SKM-1 treated with dmso at 0.1 percent for 144 hours (cell line): ENCODE measurements around the gene MYMK.
A peak's percentile ranks its signal among the peaks of the same experiment; 100 is the strongest.

Source experiments
- DNase-seq: peaks from one replicate; lab custom pipeline; 2025; ENCODE audit not compliant: unreplicated experiment; lab: John Stamatoyannopoulos, UW

The MYMK gene

DNA sequence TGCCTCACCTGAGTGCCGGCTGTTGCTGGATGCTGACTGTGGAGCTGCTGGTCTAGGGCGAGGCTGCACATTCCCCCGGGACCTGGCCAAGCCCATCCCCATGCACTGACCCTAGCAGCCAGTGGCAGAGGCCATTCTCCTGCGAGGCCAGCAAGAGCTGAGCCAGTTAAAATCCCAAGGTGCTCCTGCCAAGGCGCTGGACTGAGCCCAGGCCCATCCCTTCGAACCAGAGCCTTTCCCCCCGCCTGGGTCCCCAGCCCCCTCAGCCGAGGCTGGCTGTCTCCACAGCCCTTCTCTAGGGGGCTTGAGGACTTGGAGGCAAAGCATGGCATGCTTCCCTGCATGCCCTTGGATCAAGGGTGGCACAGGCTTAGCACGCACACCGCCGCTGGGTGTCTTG, 11.3 kb upstream of the MYMK start:
- no peak for DNase-seq

DNA sequence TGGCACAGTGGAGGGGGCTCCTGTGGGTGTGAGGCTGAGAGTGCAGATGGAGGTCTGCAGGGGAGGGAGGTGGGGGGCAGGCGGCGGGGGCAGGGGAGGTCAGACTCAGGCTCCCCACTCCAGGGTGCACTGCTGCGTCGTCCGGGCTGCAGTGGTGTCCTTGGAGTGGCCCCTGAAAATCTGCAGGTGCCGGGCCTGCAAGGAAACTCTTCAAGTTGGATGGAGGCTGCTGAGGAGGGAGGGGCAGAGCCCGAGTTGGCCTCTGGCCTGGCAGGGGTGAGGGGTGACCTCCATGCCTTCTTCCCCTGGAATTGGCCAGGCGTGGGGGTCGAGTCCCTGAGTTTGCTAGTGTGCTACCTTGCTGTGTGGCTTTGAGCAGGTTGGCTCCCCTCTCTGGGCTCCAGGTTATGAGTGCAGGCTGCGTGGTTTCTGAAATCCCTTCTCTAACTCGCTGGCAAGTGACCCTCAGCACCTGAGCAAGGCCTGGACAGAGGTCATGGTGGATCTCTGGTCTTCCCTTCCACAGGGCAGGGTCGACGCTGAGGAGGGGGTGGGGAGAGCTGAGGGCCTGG, 10.6 kb upstream of the MYMK start:
- no peak for DNase-seq

DNA sequence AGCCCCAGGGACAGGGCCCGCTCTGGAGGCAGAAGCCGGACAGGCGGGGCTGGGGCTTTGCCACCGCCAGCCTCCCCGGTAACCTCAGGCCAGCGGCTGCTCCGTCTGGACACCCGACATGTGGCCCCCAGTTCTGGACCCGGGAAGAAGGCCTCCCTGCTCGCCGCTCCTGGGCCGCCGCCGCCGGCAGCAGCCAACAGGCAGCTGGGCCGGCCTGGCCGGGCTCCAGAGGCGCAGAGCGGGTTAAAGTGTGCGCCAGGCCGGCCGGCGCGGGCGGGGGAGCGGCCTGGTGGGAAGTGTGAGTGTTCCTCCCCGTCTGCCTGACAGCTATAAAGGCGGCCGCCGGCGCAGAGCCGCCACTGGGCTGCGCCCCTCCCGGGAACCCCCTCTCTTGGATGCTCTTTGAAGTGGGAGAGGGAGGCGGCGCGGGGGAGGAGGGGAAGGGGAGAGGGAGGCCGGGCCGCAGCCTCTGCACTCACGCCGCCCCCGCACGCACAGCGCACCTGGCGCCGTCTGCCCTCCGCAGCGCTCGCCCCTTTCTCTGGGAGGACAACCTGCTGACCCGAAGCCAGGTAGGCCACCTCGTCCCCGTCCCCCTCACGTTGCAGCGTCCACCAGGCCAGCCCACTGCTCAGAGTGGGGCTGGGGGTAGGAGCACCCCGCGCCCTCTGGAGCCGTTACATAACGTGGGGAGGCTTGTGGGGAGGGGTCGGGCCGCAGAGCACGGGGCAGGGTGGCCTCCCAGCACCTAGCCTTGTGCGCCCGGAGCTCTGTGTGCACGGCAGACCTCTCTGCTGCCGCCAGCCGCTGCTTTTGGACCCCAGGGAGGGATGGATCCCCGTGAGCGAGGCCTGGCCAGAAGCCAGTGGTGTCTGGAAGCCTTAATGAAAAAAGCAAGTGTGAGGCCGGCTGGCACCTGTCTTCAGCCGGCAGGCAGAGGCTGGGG, 9.9 kb upstream of the MYMK start, which contains the start of gene ADAMTSL2:
Gene ADAMTSL2, plus strand, starts transcription at position 359 of the 946 bp plus-strand sequence. CDS start 2,009 bp downstream, outside the sequence.
- no peak for DNase-seq

DNA sequence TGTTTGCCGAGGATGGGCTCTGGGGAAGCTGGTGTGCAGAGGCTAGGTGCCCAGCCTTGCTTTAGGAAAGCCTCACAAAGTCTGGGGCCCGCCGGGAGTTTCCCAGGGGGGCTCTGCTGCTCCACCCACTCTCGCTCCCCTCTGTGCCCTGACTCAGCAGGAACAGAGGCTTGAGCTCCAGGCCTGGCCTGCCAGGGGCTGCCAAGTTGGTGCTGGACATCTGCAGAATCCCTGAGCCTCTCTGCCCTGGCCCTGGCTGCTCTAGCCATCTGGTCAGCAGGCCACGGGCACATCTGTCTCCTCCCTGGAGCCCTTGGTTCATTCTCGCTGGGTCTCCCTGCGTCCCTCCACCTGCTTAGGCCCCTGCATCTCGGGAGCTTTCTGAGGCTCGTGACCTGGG, 9.1 kb upstream of the MYMK start:
- DNase-seq: no peak

DNA sequence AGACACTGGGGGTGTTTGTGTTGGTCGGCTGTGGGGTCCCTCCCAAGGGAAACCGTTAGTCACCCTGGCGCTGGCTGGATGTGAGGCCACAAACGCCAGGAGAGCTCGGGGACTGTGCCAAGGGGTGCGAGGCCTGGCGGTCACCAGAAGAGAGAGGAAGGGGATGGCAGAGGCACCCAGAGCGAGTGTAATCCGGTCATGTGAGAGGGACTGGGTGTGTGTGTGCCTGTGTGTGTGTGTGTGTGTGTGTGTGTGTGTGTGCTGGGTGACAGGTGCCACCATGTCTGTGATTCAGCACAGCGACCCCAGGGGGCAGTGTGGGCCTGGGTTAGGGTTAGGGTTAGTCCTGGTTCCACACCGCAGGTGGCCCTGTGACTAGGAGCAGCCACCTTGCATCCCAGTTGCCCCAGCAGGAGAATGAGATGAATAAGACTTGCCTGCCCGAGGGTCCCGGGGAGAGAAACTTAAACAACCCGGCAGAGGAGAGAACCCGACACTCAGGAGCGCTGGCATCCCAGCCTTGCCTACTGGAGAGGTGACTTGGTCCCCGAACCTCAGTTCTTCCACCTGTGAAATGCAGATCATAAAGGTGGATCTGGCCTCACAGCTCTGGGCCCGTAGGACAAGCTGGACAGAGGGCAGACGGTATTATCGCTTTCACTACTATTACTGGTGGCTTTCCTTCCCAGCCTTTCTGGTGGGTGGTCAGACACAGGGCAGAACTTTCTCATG, 8.3 kb upstream of the MYMK start:
- DNase-seq: peak; percentile 27

DNA sequence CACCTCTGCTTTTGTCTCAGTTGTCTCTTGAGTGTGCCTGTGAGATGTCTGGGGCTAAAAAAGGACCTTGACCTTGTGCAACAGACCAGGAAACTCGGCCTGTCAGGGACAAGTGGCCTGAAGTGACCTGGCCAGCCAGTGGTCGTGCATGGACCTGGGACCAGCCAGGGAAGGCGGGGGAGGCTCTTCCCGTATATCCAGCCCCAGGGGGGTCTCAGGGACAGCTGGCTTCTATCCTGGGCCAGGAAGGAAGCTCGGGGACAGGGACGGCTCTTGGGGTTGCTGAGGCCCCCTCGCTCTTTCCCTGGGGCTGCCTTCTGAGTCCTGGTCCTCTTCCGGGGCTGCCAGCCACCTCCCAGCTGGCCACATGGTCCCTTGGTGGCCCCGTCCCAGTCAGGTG, 6.5 kb upstream of the MYMK start:
- DNase-seq: no peak

DNA sequence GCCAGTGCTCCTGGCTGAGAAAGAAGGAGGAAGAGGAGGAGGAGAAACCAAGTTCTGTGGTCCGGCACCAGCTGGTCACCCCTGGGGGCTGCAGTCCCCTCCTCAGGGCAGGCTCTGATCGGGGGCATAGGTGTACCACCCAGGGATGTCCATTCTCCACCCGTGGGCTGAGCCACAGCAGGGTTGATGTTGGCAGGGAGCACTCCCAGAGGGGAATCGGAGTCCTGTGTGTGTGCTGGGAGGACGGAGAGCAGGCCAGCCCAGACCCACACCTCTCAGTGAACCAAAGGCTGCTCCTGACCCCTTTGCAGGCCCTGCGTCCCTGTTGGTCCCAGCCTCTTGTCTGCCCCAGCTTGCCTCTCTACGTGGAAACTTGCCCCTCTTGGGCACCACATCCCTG, 5.1 kb upstream of the MYMK start:
- no peak for DNase-seq

DNA sequence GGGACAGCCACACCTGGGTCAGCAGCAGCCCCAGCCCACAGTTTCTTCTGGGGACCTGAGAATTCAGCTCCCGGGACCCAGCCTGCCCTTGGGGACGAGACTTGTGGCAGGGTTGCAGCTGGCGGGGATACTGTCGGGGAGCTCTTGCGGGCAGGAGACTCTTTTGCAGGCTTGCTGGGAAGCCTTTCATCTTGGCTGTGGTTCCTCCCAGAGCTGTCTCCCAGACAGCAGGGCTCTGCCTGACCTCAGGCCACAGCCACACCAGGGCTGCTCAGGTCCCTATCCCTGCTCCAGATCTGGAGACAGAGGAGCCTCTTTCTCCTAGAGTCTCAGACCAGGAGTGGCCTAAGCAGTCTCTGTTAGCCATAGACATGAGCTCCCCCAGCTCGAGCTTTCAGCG, 4.7 kb upstream of the MYMK start:
- DNase-seq: no peak

DNA sequence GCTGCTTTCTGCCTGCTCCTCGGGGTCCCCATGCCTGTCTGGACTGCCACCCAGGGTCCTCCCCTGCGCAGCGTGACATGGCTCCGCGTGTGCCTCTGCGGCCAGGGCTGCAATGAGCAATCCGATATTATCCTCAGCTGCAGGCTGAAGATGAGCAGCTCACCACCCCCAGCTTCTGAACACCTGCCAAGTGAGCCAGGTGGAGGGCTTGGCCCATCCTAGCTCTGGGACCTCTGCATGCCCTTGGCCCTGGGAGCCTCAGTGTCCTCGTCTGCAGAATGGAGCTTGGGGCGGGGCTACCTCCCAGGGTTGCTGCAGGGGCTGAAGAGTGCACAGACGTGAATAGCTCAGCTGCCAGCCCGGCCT, 4.1 kb upstream of the MYMK start:
- no peak for DNase-seq

DNA sequence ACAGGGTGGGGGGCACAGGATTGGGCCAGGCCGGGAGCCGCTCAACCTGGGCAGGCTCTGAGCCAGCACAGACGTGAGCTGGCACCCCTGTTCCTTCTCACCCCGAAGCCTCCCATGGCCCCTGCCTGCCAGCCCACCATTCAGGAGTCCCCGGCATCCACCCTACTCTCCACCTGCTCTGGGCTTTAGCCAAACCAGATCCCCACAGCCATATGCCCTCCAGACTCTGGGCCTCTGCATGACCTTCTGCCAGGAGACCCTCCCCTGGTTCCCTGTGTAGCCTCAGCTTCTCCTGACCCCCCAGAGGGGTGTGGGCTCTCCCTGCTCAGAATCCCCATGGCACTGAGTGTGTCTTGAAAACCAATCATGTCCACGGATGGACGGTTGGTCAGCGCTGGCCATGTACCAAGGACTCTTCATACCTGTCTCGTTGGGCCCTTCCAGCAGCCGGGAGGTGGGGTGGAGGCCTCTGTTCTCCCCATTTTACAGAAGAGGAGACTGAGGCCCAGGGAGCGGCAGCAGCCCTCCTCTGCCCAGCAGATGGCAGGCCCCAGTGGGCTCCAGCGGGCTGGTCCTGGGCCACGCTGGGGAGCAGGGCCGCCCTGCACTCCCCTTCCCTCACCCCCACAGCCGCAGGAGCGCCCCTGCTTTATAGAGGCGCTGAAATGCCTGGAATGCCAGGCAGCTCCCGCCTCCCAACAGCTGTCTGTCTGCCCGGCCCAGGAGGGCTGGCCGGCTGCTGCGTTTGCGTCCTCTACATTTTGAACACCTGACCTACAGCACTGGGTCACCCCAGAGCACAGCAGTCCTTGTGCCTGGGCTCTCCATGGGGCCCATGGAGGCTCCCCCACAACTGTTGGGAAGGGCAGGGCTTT, 3.5 kb upstream of the MYMK start:
- DNase-seq: no peak

DNA sequence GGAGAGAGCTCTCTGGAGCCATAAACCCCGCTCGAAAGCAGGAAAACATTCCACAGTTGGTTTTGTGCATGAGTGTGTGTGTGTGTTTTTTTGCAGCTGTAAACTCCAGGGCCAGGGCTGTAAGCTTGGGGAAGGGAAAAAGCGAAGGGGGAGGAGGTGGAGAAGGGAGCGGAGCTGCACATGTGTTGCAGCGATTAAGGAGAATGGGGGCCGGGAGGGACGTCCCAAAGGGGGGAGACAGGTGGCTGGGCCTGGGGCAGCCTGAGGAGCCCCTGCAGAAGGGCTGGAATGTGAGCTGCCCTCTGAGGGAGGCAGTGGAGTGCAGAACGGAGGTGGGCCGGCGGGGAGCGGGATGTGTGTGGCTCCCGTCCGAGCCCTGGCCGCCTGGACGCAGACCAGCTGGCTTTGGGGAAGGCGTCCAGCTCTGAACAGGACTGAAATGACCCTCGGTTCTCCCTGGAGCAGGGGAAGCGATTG, 2.7 kb upstream of the MYMK start:
- DNase-seq: no peak

DNA sequence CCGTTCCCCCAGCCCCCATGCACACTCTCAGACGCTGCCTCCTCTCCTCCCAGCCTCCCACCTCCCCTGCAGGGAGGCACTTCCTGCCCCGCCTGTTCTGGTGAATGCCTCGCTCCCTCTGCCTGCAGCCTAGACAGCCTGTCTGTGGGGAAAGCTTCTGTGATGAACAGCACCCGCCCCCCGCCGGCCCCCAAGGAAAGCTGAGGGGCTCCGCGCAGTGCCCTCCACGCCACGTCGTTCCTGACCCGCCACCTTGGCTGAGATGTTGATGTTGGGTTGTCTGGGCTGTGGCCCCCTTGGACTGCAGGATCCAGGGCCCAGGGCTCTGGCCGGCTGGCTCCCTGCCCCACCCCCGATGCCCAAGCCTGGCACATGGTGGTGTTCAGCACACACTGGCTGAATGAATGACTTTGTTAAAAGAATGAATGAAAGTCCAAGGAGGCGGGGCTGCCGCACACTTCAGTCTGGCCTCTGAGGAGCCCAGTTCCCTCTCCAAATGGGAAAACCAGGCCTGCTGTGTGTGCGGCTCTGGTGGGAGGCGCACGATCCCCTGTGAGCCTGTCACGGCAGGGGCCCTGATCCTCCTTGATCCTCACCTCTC, 2.1 kb upstream of the MYMK start:
- DNase-seq: no peak

DNA sequence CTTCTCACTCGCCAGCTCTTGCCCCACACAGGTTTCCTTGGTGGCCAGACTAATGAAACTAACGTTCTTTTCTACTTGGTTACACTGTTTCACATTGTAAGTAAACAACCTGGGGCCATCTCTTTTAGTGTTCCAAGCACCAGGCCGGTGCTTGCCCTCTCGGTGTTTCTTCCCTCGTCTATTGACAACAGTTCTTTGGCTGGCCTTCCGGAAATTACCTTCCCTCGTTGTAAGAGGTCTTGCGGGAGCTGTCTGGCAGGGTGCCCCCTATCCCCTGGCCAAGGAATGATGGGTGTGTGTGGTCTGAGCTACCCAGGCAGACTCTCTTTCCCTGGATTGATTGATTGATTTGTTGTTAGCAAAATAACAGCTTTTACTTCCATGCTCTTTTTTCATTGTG, 918 bp upstream of the MYMK start:
- DNase-seq: no peak

DNA sequence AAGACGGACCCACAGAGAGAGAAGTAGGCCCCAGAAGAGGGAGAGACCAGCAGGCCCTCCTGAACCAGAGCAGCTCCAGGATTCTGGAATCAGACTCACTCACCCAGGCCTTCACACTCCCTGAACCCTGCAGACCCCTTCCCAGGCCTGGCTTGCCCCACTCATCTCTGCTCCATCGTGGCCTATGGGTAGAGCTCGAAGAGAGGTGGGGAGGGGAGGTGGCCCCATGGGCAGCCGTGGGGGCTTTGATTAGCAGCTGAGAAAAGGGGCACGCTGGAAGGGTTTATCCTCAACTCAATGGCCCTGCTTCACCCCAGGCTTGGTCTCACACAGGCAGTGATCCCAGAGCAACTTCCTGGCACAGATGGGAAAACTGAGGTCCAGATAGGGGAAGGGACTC, 613 bp downstream of the MYMK start:
- DNase-seq: no peak

DNA sequence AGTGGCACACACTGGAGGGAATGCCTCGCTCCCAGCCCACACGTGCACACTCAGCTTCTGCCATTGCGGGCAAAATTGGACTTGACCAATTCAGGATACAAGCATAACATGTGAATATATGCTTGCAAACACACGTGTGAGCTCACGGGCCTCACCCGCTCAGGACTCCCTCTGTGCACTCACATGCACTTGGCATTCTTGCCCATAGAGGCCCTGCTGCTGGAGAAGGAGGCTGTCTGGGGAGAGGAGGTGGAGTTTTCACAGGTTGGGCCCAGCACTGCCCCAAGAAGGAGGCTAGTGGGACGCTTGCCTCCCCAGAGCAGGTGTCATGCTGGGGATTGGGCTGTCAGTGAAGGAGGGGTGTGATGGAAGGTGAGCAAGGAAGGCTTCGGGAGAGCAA, 1.7 kb downstream of the MYMK start:
- no peak for DNase-seq

DNA sequence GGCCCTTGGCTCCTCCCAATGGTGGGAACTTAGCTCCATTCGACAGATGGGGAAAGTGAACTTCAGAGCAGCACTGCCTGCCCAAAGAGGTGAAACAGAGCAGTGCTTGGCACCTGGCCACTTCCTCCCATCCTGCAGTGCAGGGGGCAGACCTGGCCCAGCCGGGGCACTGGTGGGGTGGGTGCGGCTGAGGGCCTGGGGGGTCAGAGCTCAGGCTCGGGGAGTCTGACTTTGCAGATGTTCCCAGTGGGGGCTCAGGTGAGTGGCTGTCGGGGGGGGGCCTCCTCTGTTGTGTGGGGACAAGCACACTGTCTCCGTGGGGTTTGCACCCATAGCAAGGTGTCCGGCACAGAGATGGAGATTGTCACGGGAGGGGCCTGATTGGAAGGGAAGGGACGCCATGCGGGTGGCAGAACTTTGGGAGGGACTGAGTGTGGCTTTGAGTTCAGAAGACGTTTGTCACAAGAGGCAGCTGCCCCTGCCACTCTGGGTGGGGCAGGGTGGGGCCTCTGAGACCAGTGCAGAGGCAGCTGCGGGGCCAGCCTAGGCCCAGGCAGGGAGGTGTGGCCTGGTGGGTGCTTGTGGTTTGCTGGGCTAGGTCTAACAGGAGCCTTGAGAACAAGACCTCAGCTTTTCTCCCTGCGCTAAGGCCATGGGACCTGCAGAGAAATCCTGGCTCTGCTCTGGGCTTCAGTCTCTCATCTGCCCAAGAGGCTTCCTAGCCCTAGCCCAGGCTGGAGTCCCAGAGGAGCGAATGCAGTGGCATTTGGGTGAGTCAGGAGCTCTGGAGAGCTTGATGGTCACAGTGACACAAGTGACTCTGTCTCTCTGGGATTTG, 2.5 kb downstream of the MYMK start:
- no peak for DNase-seq

DNA sequence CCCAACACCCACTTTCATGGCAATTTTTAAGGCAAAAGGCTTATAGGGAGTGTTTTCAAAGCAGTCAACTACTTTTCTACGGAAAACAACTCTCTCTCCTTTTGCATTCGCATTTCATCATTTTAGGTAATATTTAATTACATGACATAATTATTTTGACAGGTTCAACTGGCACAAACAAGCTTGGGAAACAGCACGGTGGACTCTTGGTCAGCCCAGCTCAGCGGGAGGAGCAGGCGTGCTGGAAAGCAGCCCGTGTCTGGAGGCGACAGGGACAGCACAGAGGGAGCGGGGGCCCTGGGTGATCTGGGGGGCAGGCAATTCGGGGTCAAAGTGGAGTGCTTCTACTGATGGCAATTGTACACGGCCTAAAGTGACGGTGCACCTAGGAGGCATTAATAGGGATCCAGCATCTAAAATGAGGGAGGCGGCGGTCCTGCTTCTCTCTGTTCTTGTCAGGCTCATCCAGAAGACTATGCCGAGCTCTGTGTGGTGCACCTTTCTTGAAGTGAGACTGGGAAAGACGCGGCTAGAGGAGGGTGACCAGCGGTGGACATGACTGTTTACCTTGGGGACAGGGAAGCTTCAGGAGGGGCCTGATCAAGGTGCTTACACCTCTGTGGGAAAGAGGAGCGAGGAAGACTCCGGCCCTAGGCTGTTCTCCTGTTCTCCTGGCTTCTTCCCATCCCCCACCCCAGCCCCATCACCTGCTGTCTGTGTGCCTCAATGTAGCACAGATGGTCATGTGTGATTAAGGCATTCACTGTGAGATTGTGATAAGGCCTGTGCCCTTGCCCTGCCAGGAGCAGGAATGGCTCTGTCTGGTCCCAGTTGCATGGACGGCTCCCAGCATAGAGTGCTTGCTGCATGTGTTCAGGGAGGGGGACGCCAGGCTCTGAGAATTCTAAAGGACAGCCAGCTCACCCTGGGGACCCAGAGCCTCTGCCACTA, 3.4 kb downstream of the MYMK start:
- DNase-seq: no peak

DNA sequence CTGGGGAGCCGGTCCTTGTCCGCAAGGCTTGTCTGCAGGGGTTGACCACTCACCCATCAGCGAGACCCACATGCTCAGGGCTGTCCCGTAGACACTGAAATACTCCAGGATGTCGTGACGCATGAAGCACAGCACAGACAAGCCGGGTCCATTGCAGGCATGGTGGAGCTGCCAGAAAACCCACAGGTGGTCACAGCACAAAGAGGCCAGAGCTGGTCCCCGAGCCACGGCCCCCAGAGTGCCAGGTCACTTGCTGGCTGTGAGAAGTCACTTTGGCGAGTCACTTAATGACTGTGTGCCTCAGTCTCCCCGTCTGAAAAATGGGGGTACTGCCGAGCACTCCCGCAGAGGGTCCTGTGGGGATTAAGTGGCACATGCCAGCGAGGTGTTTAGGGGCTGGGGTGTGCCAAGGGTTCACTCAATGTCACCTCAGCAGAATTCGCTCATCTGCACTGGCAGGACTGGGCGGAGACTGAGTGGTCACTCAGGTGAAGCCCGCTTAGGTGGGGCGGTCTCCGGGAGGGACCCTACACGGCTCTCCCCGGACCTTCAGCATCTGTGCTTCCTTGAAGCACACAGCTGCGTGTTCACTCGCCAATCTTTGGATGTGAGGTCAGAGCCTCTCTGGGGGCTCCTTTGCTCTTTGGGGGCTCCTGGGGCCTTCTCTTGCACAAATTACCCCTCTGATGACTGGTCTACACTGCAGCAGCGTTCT, 4.5 kb downstream of the MYMK start:
- DNase-seq: no peak
